Choroid plexus epithelial cell (primary cell): ENCODE results near the gene SI.

ENCODE experiments used
- DNase-seq: peaks from one replicate; pipeline ENCODE4 v3.0.0-alpha.2; 2010; ENCODE audit warnings: low read depth
- H3K4me3 ChIP-seq: 2 replicates; pipeline ENCODE4 v1.5.1; 2011; ENCODE audit warnings: low read depth, mild to moderate bottlenecking, control low read depth, low read length, moderate library complexity
- TF ChIP-seq, protein P1 (sequence below): conservative IDR thresholded peaks from 2 replicates; pipeline ENCODE4 v1.5.1; 2011; ENCODE audit warnings: low read depth, mild to moderate bottlenecking, control low read depth, inconsistent platforms, low read length, moderate library complexity

Gene SI

DNA sequence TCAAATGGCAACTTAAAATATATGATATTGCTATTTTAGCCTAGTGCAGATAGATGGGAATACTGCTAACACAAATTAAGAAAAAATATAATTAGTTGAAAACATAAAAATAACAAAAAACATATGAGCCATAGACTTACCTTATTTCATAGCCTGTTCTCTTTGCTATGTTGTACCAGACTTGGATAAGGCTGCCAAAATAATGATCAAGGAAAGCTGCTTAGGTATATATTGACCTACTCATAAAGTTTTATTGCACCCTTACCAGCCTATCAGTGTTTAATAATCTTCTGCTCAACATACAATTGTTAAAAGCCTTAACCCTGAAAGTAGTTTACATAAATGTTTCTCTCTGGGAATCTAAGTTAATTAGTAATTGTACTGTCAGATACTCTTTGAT lies at the start of gene SI:
TSS of gene SI (minus strand) at position 204 of the 400 bp plus-strand sequence. CDS start 2,484 bp downstream, outside the sequence.
- no peak within 1 kb of the TSS for H3K4me3 ChIP-seq
- TF ChIP-seq, protein P1, sequence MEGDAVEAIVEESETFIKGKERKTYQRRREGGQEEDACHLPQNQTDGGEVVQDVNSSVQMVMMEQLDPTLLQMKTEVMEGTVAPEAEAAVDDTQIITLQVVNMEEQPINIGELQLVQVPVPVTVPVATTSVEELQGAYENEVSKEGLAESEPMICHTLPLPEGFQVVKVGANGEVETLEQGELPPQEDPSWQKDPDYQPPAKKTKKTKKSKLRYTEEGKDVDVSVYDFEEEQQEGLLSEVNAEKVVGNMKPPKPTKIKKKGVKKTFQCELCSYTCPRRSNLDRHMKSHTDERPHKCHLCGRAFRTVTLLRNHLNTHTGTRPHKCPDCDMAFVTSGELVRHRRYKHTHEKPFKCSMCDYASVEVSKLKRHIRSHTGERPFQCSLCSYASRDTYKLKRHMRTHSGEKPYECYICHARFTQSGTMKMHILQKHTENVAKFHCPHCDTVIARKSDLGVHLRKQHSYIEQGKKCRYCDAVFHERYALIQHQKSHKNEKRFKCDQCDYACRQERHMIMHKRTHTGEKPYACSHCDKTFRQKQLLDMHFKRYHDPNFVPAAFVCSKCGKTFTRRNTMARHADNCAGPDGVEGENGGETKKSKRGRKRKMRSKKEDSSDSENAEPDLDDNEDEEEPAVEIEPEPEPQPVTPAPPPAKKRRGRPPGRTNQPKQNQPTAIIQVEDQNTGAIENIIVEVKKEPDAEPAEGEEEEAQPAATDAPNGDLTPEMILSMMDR = no peak
- no peak for DNase-seq

DNA sequence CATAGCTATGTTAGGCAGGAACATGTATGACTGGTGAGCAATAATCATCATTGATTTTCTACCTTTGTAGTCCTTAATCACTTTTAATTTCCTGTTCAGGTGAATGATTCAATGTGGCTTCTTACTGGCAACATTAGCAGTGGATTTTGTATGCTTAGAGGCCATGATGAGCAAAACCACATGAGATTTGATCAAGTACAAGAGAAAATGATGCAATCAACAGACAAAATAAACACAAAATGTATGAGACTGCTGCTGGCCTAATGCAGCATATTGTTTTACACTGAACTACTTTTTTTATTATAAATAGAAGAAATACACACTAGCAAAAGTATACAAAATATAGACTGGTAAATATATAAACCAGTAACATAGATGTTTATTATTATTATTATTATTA lies 47.5 kb upstream of the SI start:
- H3K4me3 ChIP-seq = no peak overlapping the region
- no peak for DNase-seq
- TF ChIP-seq, protein P1 = no peak

DNA sequence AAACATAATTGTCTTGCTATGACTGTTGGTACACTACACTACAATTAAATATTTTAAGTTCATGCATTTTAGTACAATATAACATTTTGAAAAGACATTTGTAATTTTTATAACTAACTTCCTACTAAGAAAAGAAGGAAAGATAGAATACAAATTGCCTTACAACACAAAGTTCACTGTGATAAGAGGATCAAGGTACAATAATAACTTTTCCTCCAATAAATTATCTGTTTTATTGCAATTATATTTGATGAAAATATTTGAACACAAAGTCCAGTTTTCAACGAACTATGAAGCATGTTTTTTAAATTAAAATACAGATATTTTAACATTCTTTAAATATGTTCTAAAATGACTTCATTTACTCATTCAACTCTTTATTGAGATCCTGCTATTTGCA lies 33.1 kb upstream of the SI start:
- no peak overlapping the region for H3K4me3 ChIP-seq
- no peak for DNase-seq
- TF ChIP-seq, protein P1 = no peak

DNA sequence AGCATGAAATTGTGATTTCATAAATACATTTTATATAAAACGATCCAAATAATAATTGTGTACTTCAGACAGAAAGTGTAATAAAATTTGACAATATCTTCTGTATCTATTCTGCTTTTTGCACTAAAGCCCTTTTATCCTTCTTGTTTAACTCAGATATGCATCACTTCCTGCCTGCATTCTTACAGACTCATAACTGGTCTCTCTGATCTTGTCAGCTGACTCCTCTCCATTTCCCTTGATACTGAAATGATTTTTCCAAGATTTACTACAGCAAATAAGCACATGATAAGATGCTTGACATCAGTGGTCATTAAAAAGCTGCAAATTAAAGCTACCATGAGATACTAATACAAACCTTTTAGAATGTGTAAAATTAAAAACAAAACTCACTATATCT lies 25.3 kb upstream of the SI start:
- H3K4me3 ChIP-seq = no peak overlapping the region
- no peak for DNase-seq
- TF ChIP-seq, protein P1 = no peak

DNA sequence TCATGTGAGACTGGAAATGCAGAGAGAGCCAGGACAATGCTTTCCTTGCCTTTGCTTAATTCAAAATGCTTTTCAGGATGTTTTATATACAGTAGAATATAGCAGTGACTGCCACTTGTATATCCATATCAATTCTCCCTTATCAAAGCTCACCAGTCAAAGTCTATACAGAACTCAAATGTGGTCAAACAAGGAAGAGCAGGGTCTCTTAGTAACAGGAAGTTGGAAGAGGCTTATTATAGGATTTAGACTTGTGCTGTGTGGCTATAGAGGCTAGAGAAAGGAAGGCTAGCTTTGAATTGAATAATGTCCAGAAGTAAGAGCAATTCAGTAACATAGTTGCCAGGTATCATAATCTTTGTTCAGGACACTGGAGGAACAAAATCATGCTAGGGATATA lies 4.4 kb upstream of the SI start:
- DNase-seq = no peak
- no peak overlapping the region for H3K4me3 ChIP-seq
- TF ChIP-seq, protein P1 = no peak

DNA sequence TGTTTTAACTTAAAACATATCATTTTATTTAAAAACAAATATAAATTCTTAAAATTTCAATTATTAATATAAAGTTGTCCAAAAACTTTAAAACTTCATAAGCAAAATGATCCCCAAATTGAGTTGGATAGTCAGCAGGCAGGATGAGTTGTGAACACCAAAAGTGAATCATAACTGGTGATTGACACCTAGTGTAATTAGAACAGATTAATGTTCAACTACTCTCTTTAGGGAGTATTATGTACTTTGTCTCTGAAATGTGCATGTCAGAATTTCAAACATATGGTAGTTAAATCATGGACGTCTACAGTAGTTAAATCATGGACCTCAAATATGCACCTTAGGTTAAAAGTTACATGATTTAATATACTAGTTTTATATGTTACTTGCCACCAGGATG lies 2.9 kb upstream of the SI start:
- TF ChIP-seq, protein P1 = no peak
- no peak for DNase-seq
- H3K4me3 ChIP-seq = no peak overlapping the region

DNA sequence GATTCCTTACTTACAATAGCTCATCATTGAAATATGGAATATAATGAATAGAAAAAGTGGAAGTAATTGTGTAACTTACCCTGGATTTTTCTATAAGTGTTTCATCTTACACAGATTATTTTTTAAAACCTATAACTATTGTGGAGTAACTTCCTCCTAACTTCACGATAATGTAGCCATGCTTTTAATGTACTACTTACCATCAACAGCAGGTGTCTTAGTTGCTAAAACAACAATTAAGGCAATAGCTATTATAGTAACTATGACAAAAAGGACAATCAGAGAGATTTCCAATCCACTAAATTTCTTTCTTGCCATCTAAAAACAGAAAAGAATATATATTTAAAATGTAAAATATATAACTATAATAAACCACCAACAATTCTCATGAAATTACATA lies 2.6 kb downstream of the SI start:
- TF ChIP-seq, protein P1 = no peak
- DNase-seq = no peak
- H3K4me3 ChIP-seq = no peak overlapping the region
